ENCODE results near the gene STARD8. TPM values are rescaled to one million over a fixed set of nuclear protein-coding genes. Genes with fewer than 3 reads are reported as not detected.

The STARD8 gene
- total RNA-seq, 1 donor from 2014 or later: 4.5 TPM

GRCh38 chrX:68754406-68754805 is 106.9 kb downstream of the STARD8 start:
- no peak for DNase-seq

- DNase-seq: no peak
Measured at GRCh38 chrX:68755616-68756125, 108.2 kb downstream of the STARD8 start.

- DNase-seq: no peak
Measured at GRCh38 chrX:68757331-68757730, 109.9 kb downstream of the STARD8 start.

GRCh38 chrX:68757731-68758130 is 110.3 kb downstream of the STARD8 start:
- no peak for DNase-seq

DNA sequence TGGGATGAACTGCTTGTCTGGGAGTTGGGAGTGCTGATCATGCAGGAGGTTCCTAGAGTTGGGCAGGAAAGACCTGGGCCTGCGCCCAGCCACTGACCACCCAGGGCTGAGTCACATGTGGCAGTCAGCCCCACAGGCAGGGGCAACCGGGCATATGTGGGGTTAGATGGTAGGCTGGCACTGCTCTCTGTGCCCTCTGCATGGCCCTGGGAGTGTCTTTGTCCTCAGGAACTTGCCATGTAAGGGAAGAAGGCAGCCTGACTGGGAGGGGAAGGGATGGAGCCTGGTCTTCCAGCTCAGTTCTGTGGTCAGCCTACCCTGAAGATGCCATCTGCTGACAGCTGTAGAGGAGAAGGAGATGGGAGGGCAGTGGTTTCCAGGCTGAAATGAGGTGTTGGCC is 111.2 kb downstream of the STARD8 start:
- no peak for DNase-seq

DNA sequence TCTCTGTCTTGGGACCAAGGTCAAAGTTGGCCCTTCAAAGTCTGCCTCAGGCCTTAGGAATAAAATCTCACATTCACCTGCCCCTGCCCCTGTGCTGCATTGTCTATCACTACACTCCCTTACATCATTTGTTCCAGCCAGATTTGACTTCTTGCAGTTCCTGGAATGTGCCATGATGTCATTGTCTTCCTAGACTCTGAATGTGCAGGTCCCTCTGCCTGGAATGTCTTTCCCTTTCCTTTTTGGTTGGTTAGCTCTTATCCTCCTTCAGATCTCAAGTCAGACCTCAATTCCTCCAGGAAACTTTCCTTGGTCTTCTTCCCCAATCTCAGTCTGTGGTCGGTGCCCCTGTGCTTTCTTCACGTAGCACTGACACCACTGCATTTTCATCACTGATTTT is 113.6 kb downstream of the STARD8 start:
- DNase-seq: no peak

DNA sequence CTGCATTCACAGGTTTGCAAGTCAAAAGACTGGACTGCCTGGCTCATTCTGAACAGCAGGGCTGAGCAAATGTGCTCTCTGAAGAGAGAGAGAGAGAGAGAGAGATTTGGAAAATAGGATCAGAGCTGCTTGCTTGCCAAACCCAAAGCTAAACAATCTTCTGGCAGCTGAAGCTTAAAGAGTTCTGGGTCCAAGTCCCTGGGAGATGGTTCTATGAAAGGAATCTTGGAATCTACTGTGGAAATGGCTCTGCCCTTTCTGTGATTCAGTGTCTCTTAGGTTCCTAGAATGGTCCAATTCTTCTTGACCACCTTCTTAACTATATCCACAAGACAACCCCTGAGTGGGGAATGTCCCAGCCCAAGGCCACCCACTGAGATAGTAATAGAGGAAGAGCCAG is 115.3 kb downstream of the STARD8 start:
- DNase-seq: peak; percentile 1

DNA sequence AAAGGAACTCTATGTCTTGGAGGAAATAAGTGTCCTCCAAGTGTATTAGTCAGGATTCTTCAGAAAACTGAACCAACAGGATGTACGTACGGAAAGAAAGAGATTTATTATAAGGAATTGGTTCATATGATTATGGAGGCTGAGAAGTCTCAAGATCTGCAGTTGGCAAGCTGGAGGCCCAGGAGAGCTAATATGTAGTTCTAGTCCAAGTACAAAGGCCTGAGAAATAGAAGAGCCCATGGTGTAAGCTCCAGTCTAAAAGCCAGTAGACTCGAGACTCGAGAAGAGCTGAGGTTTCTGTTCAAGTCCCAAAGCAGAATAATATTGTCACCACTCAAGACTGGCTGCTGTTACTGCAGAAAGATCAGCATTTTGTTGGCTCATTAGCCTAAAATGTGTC is 116.0 kb downstream of the STARD8 start:
- no peak for DNase-seq

Small RNA genes lying within 50 kb of the gene (small RNA-seq; reads per million reads assigned to genes)
- gene COX6CP12 (ENCODE audit: low replicate concordance): not detected

Other genes starting within 250 kb of the STARD8 start
- 17.9 TPM for gene OPHN1, start 214.2 kb upstream of the STARD8 start, total RNA-seq
- gene YIPF6, start 148.6 kb upstream of the STARD8 start, total RNA-seq: 27.6 TPM
- gene EFNB1, start 181.4 kb downstream of the STARD8 start, total RNA-seq: 42.6 TPM

All from skin of body (tissue), 3 donors.